ENCODE results near the gene TUG1.

The TUG1 gene

GRCh38 chr22:30969532-30970355 is 679 bp downstream of the TUG1 start:
- H3K27me3 Mint-ChIP-seq, result no peaks in the 10 kb centered on the region
- peaks cover 44% of the 10 kb centered on the region for H3K4me1 Mint-ChIP-seq (ENCODE audit: low read depth)
- H3K4me3 Mint-ChIP-seq, result peak overlapping the region; percentile 89
- peaks cover 28% of the 10 kb centered on the region for H3K9me3 Mint-ChIP-seq (ENCODE audit: low read depth)
- peak overlapping the region; percentile 76 for H3K27ac Mint-ChIP-seq
- H3K36me3 Mint-ChIP-seq, result peaks cover 62% of the 10 kb centered on the region

- Mint-ChIP-seq H3K4me1 (ENCODE audit: low read depth) (peaks cover 39% of the 10 kb centered on the region), H3K9me3 (ENCODE audit: low read depth) (peaks cover 29% of the 10 kb centered on the region), H3K36me3 (peaks cover 63% of the 10 kb centered on the region), H3K4me3 (peak overlapping the region; percentile 89), H3K27ac (peak overlapping the region; percentile 76), H3K27me3 (no peaks in the 10 kb centered on the region)
Measured at GRCh38 chr22:30970356-30970746, 1.3 kb downstream of the TUG1 start.

GRCh38 chr22:30978304-30978962 is 9.4 kb downstream of the TUG1 start:
- H3K4me3 Mint-ChIP-seq, result no peak overlapping the region
- H3K36me3 Mint-ChIP-seq, result peaks cover 31% of the 10 kb centered on the region
- no peaks in the 10 kb centered on the region for H3K27me3 Mint-ChIP-seq
- H3K27ac Mint-ChIP-seq, result no peak overlapping the region
- no peaks in the 10 kb centered on the region for H3K4me1 Mint-ChIP-seq (ENCODE audit: low read depth)
- H3K9me3 Mint-ChIP-seq (ENCODE audit: low read depth), result peaks cover 34% of the 10 kb centered on the region

GRCh38 chr22:30979932-30980331 is 10.9 kb downstream of the TUG1 start:
- peaks cover 47% of the 10 kb centered on the region for H3K9me3 Mint-ChIP-seq (ENCODE audit: low read depth)
- H3K36me3 Mint-ChIP-seq, result peaks cover 25% of the 10 kb centered on the region
- H3K4me1 Mint-ChIP-seq (ENCODE audit: low read depth), result no peaks in the 10 kb centered on the region
- H3K4me3 Mint-ChIP-seq, result no peak overlapping the region
- H3K27ac Mint-ChIP-seq, result no peak overlapping the region
- H3K27me3 Mint-ChIP-seq, result no peaks in the 10 kb centered on the region

- H3K27me3 Mint-ChIP-seq, result no peaks in the 10 kb centered on the region
- H3K4me3 Mint-ChIP-seq, result no peak overlapping the region
- H3K36me3 Mint-ChIP-seq, result peaks cover 8% of the 10 kb centered on the region
- no peaks in the 10 kb centered on the region for H3K4me1 Mint-ChIP-seq (ENCODE audit: low read depth)
- H3K27ac Mint-ChIP-seq, result no peak overlapping the region
- H3K9me3 Mint-ChIP-seq (ENCODE audit: low read depth), result peaks cover 35% of the 10 kb centered on the region
Measured at GRCh38 chr22:30982512-30982911, 13.4 kb downstream of the TUG1 start.

- H3K27me3 Mint-ChIP-seq, result no peaks in the 10 kb centered on the region
- peaks cover 29% of the 10 kb centered on the region for H3K9me3 Mint-ChIP-seq (ENCODE audit: low read depth)
- no peak overlapping the region for H3K4me3 Mint-ChIP-seq
- no peaks in the 10 kb centered on the region for H3K4me1 Mint-ChIP-seq (ENCODE audit: low read depth)
- H3K36me3 Mint-ChIP-seq, result peaks cover 11% of the 10 kb centered on the region
- H3K27ac Mint-ChIP-seq, result no peak overlapping the region
Measured at GRCh38 chr22:30984317-30984716, 15.3 kb downstream of the TUG1 start.

- H3K27ac Mint-ChIP-seq, result no peak overlapping the region
- peaks cover 17% of the 10 kb centered on the region for H3K36me3 Mint-ChIP-seq
- no peaks in the 10 kb centered on the region for H3K27me3 Mint-ChIP-seq
- no peaks in the 10 kb centered on the region for H3K4me1 Mint-ChIP-seq (ENCODE audit: low read depth)
- H3K4me3 Mint-ChIP-seq, result no peak overlapping the region
- peaks cover 33% of the 10 kb centered on the region for H3K9me3 Mint-ChIP-seq (ENCODE audit: low read depth)
Measured at GRCh38 chr22:30985561-30986208, 16.6 kb downstream of the TUG1 start.

GRCh38 chr22:30989474-30989873 is 20.4 kb downstream of the TUG1 start:
- Mint-ChIP-seq H3K27me3 (no peaks in the 10 kb centered on the region), H3K9me3 (ENCODE audit: low read depth) (peaks cover 10% of the 10 kb centered on the region), H3K4me1 (ENCODE audit: low read depth) (no peaks in the 10 kb centered on the region), H3K36me3 (peaks cover 15% of the 10 kb centered on the region), H3K4me3 (no peak overlapping the region), H3K27ac (no peak overlapping the region)

- H3K4me3 Mint-ChIP-seq, result no peak overlapping the region
- H3K4me1 Mint-ChIP-seq (ENCODE audit: low read depth), result no peaks in the 10 kb centered on the region
- no peak overlapping the region for H3K27ac Mint-ChIP-seq
- peaks cover 5% of the 10 kb centered on the region for H3K9me3 Mint-ChIP-seq (ENCODE audit: low read depth)
- H3K36me3 Mint-ChIP-seq, result peaks cover 13% of the 10 kb centered on the region
- H3K27me3 Mint-ChIP-seq, result no peaks in the 10 kb centered on the region
Measured at GRCh38 chr22:30990690-30991089, 21.6 kb downstream of the TUG1 start.

- no peaks in the 10 kb centered on the region for H3K4me1 Mint-ChIP-seq (ENCODE audit: low read depth)
- H3K9me3 Mint-ChIP-seq (ENCODE audit: low read depth), result peaks cover 5% of the 10 kb centered on the region
- H3K4me3 Mint-ChIP-seq, result no peak overlapping the region
- H3K36me3 Mint-ChIP-seq, result peaks cover 13% of the 10 kb centered on the region
- no peaks in the 10 kb centered on the region for H3K27me3 Mint-ChIP-seq
- no peak overlapping the region for H3K27ac Mint-ChIP-seq
Measured at GRCh38 chr22:30992565-30992964, 23.5 kb downstream of the TUG1 start.

- Mint-ChIP-seq H3K4me3 (no peak overlapping the region), H3K4me1 (ENCODE audit: low read depth) (no peaks in the 10 kb centered on the region), H3K9me3 (ENCODE audit: low read depth) (no peaks in the 10 kb centered on the region), H3K36me3 (peaks cover 5% of the 10 kb centered on the region), H3K27me3 (no peaks in the 10 kb centered on the region), H3K27ac (no peak overlapping the region)
Measured at GRCh38 chr22:30994960-30995359, 25.9 kb downstream of the TUG1 start.

- H3K27me3 Mint-ChIP-seq, result no peaks in the 10 kb centered on the region
- H3K4me3 Mint-ChIP-seq, result no peak overlapping the region
- no peaks in the 10 kb centered on the region for H3K36me3 Mint-ChIP-seq
- no peaks in the 10 kb centered on the region for H3K4me1 Mint-ChIP-seq (ENCODE audit: low read depth)
- H3K9me3 Mint-ChIP-seq (ENCODE audit: low read depth), result no peaks in the 10 kb centered on the region
- no peak overlapping the region for H3K27ac Mint-ChIP-seq
Measured at GRCh38 chr22:30996462-30996861, 27.4 kb downstream of the TUG1 start.

- Mint-ChIP-seq H3K27ac (no peak overlapping the region), H3K27me3 (no peaks in the 10 kb centered on the region), H3K36me3 (no peaks in the 10 kb centered on the region), H3K9me3 (ENCODE audit: low read depth) (no peaks in the 10 kb centered on the region), H3K4me1 (ENCODE audit: low read depth) (no peaks in the 10 kb centered on the region), H3K4me3 (no peak overlapping the region)
Measured at GRCh38 chr22:30998329-30998728, 29.3 kb downstream of the TUG1 start.

- Mint-ChIP-seq H3K9me3 (ENCODE audit: low read depth) (peaks cover 6% of the 10 kb centered on the region), H3K27ac (no peak overlapping the region), H3K27me3 (no peaks in the 10 kb centered on the region), H3K36me3 (no peaks in the 10 kb centered on the region), H3K4me3 (no peak overlapping the region), H3K4me1 (ENCODE audit: low read depth) (no peaks in the 10 kb centered on the region)
Measured at GRCh38 chr22:31001124-31001770, 32.2 kb downstream of the TUG1 start.

- H3K4me3 Mint-ChIP-seq, result no peak overlapping the region
- H3K27me3 Mint-ChIP-seq, result no peaks in the 10 kb centered on the region
- H3K27ac Mint-ChIP-seq, result no peak overlapping the region
- H3K4me1 Mint-ChIP-seq (ENCODE audit: low read depth), result no peaks in the 10 kb centered on the region
- peaks cover 2% of the 10 kb centered on the region for H3K36me3 Mint-ChIP-seq
- H3K9me3 Mint-ChIP-seq (ENCODE audit: low read depth), result peaks cover 6% of the 10 kb centered on the region
Measured at GRCh38 chr22:31005535-31005934, 36.5 kb downstream of the TUG1 start.
